HEK293 (cell line): ENCODE measurements around the gene HOXA3.

Experiments
- GFI1B ChIP-seq: fragments of 450-650 bp; formaldehyde crosslinking; IDR thresholded peaks from 2 replicates; pipeline ENCODE4 v1.5.1; 2016; ENCODE audit warnings: missing biosample characterization, missing genetic modification characterization
- GLI2 ChIP-seq: fragments of 450-650 bp; formaldehyde crosslinking; IDR thresholded peaks from 2 replicates; pipeline ENCODE4; 2017; ENCODE audit warnings: missing biosample characterization, missing genetic modification characterization, low read depth, borderline replicate concordance
- GLIS1 ChIP-seq: fragments of 450-650 bp; formaldehyde crosslinking; IDR thresholded peaks from 2 replicates; pipeline ENCODE4 v1.5.1; 2016; ENCODE audit warnings: missing biosample characterization, missing genetic modification characterization
- IKZF3 ChIP-seq: fragments of 450-650 bp; IDR thresholded peaks from 2 replicates; pipeline ENCODE4 v1.5.0; 2018; ENCODE audit warnings: missing biosample characterization, mild to moderate bottlenecking, missing genetic modification characterization, moderate library complexity
- KLF17 ChIP-seq: fragments of 450-650 bp; formaldehyde crosslinking; IDR thresholded peaks from 2 replicates; pipeline ENCODE4 v1.5.1; 2016; ENCODE audit warnings: missing biosample characterization, missing genetic modification characterization
- MZF1 ChIP-seq: fragments of 450-650 bp; formaldehyde crosslinking; IDR thresholded peaks from 2 replicates; pipeline ENCODE4 v1.5.1; 2017; ENCODE audit warnings: missing biosample characterization, missing genetic modification characterization, borderline replicate concordance
- OSR2 ChIP-seq: fragments of 450-650 bp; formaldehyde crosslinking; IDR thresholded peaks from 2 replicates; pipeline ENCODE4 v1.5.1; 2016; ENCODE audit warnings: missing biosample characterization, missing genetic modification characterization
- PRDM10 ChIP-seq: fragments of 450-650 bp; formaldehyde crosslinking; IDR thresholded peaks from 2 replicates; pipeline ENCODE4 v1.5.1; 2016; ENCODE audit warnings: missing biosample characterization, missing genetic modification characterization
- SCRT1 ChIP-seq: fragments of 450-650 bp; formaldehyde crosslinking; IDR thresholded peaks from 2 replicates; pipeline ENCODE4 v1.5.1; 2016; ENCODE audit warnings: missing biosample characterization, missing genetic modification characterization, borderline replicate concordance
- YY1 ChIP-seq: fragments of 450-650 bp; formaldehyde crosslinking; IDR thresholded peaks from 2 replicates; pipeline ENCODE4 v1.5.1; 2018; ENCODE audit warnings: missing biosample characterization, missing genetic modification characterization
- ZBTB17 ChIP-seq: fragments of 450-650 bp; formaldehyde crosslinking; IDR thresholded peaks from 2 replicates; pipeline ENCODE4 v1.5.1; 2016; ENCODE audit warnings: missing biosample characterization, missing genetic modification characterization
- ZBTB26 ChIP-seq: fragments of 450-650 bp; formaldehyde crosslinking; optimal IDR thresholded peaks from 2 replicates; pipeline ENCODE3; 2016; ENCODE audit warnings: missing biosample characterization, mild to moderate bottlenecking, missing genetic modification characterization
- ZBTB8A ChIP-seq: fragments of 450-650 bp; formaldehyde crosslinking; IDR thresholded peaks from 2 replicates; pipeline ENCODE4 v1.5.1; 2016; ENCODE audit warnings: missing biosample characterization, missing genetic modification characterization
- ZIC2 ChIP-seq: fragments of 450-650 bp; formaldehyde crosslinking; IDR thresholded peaks from 2 replicates; pipeline ENCODE4 v1.5.1; 2016; ENCODE audit warnings: missing biosample characterization, missing genetic modification characterization
- ZNF175 ChIP-seq: fragments of 450-650 bp; formaldehyde crosslinking; IDR thresholded peaks from 2 replicates; pipeline ENCODE4 v1.5.1; 2016; ENCODE audit warnings: missing biosample characterization, missing genetic modification characterization
- ZNF335 ChIP-seq: fragments of 450-650 bp; formaldehyde crosslinking; conservative IDR thresholded peaks from 2 replicates; pipeline ENCODE4 v1.5.1; 2016; ENCODE audit warnings: missing biosample characterization, missing genetic modification characterization
- ZNF341 ChIP-seq: fragments of 450-650 bp; formaldehyde crosslinking; IDR thresholded peaks from 2 replicates; pipeline ENCODE4; 2016; ENCODE audit warnings: low read depth, missing biosample characterization, missing genetic modification characterization
- ZNF426 ChIP-seq: fragments of 450-650 bp; formaldehyde crosslinking; IDR thresholded peaks from 2 replicates; pipeline ENCODE4 v1.5.1; 2017; ENCODE audit warnings: missing biosample characterization, missing genetic modification characterization, mild to moderate bottlenecking, inconsistent platforms, moderate library complexity
- ZNF529 ChIP-seq: fragments of 450-650 bp; formaldehyde crosslinking; IDR thresholded peaks from 2 replicates; pipeline ENCODE4 v1.5.1; 2017; ENCODE audit warnings: missing genetic modification characterization, missing biosample characterization; ENCODE audit not compliant: insufficient replicate concordance
- ZNF596 ChIP-seq: fragments of 450-650 bp; IDR thresholded peaks from 2 replicates; pipeline ENCODE4 v1.5.0; 2018; ENCODE audit warnings: missing biosample characterization, mild to moderate bottlenecking, missing genetic modification characterization, moderate library complexity
- ZNF626 ChIP-seq: fragments of 450-650 bp; sonication (Bioruptor Pico); formaldehyde crosslinking; IDR thresholded peaks from 2 replicates; pipeline ENCODE4 v1.5.1; 2018; ENCODE audit warnings: missing biosample characterization, missing genetic modification characterization, inconsistent platforms
- ZNF639 ChIP-seq: fragments of 450-650 bp; formaldehyde crosslinking; IDR thresholded peaks from 2 replicates; pipeline ENCODE4 v1.5.1; 2016; ENCODE audit warnings: missing biosample characterization, missing genetic modification characterization
- ZNF664 ChIP-seq: fragments of 450-650 bp; formaldehyde crosslinking; IDR thresholded peaks from 2 replicates; pipeline ENCODE4 v1.5.1; 2016; ENCODE audit warnings: missing biosample characterization, missing genetic modification characterization
- ZNF747 ChIP-seq: fragments of 450-650 bp; formaldehyde crosslinking; IDR thresholded peaks from 2 replicates; pipeline ENCODE4 v1.5.1; 2016; ENCODE audit warnings: missing biosample characterization, missing genetic modification characterization
- ZNF843 ChIP-seq: fragments of 450-650 bp; formaldehyde crosslinking; IDR thresholded peaks from 2 replicates; pipeline ENCODE4 v1.5.1; 2016; ENCODE audit warnings: missing biosample characterization, missing genetic modification characterization
- TF ChIP-seq, protein P1 (sequence below): fragments of 450-650 bp; formaldehyde crosslinking; IDR thresholded peaks from 2 replicates; pipeline ENCODE4 v1.5.1; 2017; ENCODE audit warnings: missing biosample characterization, missing genetic modification characterization
- TF ChIP-seq, protein P2 (sequence below): fragments of 450-650 bp; formaldehyde crosslinking; IDR thresholded peaks from 2 replicates; pipeline ENCODE4 v1.5.1; 2016; ENCODE audit warnings: missing biosample characterization, missing genetic modification characterization

HOXA3 gene

DNA sequence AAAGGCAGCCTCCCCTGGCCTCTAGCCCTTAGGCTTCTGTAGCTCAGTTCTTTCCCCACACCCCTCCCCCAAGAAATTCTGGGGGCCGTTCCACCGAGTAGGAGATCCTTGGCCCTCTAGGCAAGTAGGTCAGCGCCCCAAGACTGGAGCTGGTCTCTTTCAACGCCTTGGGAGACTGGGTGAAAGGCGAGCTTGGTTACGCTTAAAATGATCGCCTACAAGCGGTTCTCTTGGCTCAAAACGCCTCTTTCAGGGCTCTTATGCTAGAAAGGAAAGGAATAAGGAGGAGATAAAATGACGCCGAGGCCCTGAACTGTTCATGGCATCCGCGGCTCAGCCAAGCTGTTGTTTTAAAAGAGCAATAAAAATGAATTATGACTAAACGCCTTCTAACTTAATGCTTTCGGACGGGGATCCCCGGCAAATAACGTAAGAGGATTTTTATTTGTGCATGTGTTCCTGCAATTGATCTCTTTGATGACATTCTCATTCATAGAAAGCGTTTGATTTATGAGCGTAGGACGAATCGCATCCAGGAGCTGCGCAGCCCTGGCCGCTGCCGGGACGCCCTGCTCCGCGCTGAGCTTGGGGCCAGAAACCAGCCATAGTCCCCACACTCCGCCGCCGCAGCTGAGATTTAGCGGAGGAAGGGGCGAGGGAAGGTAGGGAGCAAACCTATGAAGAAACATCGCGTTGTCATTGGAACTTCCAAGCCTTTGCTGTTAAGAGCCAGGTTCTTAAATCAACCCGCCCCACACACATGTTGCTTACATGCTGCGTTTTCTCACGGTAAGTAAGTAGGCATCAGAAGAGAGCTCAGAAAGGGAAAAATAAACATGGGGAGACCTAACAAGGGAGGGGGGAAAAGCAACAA lies 53.6 kb downstream of the HOXA3 start (continued):
- TF ChIP-seq PRDM10 (peak; percentile 21; the same call in 1 of the 2 replicates), ZBTB26 (tag by site-specific recombination) (peak; percentile 29), ZNF747 (tag by site-specific recombination) (no peak), IKZF3 (tag by site-specific recombination) (peak; percentile 84), ZNF335 (tag by site-specific recombination) (peak; percentile 89), ZNF639 (peak; percentile 71; the same call in 1 of the 2 replicates), SCRT1 (tag by site-specific recombination) (peak; percentile 82), OSR2 (tag by site-specific recombination) (peak; percentile 65), YY1 (peak; percentile 48), ZNF843 (tag by site-specific recombination) (peak; percentile 90), ZNF626 (no peak), ZNF529 (tag by site-specific recombination) (no peak), GFI1B (tag by site-specific recombination) (peak; percentile 85; the same call in 1 of the 2 replicates), GLI2 (tag by site-specific recombination) (peak; percentile 84), ZIC2 (tag by site-specific recombination) (no peak), GLIS1 (tag by site-specific recombination) (no peak; the same call in 1 of the 2 replicates), ZNF426 (tag by site-specific recombination) (no peak), ZNF596 (tag by site-specific recombination) (0 out of 2 replicates have a peak, but pooled peaks have one; percentile 5), ZNF175 (tag by site-specific recombination) (no peak), ZNF664 (tag by site-specific recombination) (peak; percentile 51; the same call in 1 of the 2 replicates), MZF1 (tag by site-specific recombination) (peak; percentile 82), ZBTB8A (tag by site-specific recombination) (peak; percentile 98), KLF17 (tag by site-specific recombination) (0 out of 2 replicates have a peak, but pooled peaks have one; percentile 62), ZNF341 (tag by site-specific recombination) (peak; percentile 83), ZBTB17 (tag by site-specific recombination) (peak; percentile 81)
- TF ChIP-seq, protein P1, sequence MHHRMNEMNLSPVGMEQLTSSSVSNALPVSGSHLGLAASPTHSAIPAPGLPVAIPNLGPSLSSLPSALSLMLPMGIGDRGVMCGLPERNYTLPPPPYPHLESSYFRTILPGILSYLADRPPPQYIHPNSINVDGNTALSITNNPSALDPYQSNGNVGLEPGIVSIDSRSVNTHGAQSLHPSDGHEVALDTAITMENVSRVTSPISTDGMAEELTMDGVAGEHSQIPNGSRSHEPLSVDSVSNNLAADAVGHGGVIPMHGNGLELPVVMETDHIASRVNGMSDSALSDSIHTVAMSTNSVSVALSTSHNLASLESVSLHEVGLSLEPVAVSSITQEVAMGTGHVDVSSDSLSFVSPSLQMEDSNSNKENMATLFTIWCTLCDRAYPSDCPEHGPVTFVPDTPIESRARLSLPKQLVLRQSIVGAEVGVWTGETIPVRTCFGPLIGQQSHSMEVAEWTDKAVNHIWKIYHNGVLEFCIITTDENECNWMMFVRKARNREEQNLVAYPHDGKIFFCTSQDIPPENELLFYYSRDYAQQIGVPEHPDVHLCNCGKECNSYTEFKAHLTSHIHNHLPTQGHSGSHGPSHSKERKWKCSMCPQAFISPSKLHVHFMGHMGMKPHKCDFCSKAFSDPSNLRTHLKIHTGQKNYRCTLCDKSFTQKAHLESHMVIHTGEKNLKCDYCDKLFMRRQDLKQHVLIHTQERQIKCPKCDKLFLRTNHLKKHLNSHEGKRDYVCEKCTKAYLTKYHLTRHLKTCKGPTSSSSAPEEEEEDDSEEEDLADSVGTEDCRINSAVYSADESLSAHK (tag by site-specific recombination) = peak; percentile 84
- TF ChIP-seq, protein P2, sequence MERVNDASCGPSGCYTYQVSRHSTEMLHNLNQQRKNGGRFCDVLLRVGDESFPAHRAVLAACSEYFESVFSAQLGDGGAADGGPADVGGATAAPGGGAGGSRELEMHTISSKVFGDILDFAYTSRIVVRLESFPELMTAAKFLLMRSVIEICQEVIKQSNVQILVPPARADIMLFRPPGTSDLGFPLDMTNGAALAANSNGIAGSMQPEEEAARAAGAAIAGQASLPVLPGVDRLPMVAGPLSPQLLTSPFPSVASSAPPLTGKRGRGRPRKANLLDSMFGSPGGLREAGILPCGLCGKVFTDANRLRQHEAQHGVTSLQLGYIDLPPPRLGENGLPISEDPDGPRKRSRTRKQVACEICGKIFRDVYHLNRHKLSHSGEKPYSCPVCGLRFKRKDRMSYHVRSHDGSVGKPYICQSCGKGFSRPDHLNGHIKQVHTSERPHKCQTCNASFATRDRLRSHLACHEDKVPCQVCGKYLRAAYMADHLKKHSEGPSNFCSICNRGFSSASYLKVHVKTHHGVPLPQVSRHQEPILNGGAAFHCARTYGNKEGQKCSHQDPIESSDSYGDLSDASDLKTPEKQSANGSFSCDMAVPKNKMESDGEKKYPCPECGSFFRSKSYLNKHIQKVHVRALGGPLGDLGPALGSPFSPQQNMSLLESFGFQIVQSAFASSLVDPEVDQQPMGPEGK (tag by site-specific recombination) = peak; percentile 36; the same call in 1 of the 2 replicates
